CD14-positive monocyte (primary cell): Measurements from ENCODE around the gene MBIP. TPM values are rescaled to one million over a fixed set of nuclear protein-coding genes. Genes with fewer than 3 reads are reported as not detected.

ENCODE experiments used
- DNase-seq, 3 donors: peaks; one replicate each; pipeline ENCODE4 v3.0.0-alpha.2; 2011 to 2022
- H2AFZ ChIP-seq: 2 replicates; pipeline ENCODE4 v1.6.0; 2012; ENCODE audit warnings: mild to moderate bottlenecking, low read depth, low read length, inconsistent platforms; ENCODE audit not compliant: insufficient read depth, poor library complexity, severe bottlenecking
- H3K27ac ChIP-seq, 2 donors: 1 replicate in 1 of 2; 2 replicates in 1 of 2; pipeline ENCODE4 v1.5.1; 2012 to 2013; ENCODE audit warnings: low read length in 2 of 2, control low read depth in 1 of 2, inconsistent platforms in 1 of 2, low read depth in 1 of 2, mild to moderate bottlenecking in 1 of 2
- H3K27me3 ChIP-seq, 2 donors: one replicate each; pipeline versions ENCODE4 v1.6.0 to v1.6.1; 2011 to 2013; ENCODE audit warnings: low read length in 2 of 2; ENCODE audit not compliant: control insufficient read depth in 2 of 2, insufficient read depth in 2 of 2
- H3K36me3 ChIP-seq, 2 donors: replicated peaks in 1 of 2; 1 replicate in 1 of 2; 2 replicates in 1 of 2; pipeline versions ENCODE4 v1.5.1 to v1.6.1; 2012 to 2013; ENCODE audit warnings: low read length in 2 of 2, control low read depth in 1 of 2, inconsistent platforms in 1 of 2, mild to moderate bottlenecking in 1 of 2; ENCODE audit not compliant: insufficient read depth in 2 of 2, control insufficient read depth in 1 of 2
- H3K4me1 ChIP-seq, 2 donors: 1 replicate in 1 of 2; 2 replicates in 1 of 2; pipeline versions ENCODE4 v1.5.1 to v1.6.1; 2012 to 2013; ENCODE audit warnings: low read length in 2 of 2, control low read depth in 1 of 2, inconsistent platforms in 1 of 2, mild to moderate bottlenecking in 1 of 2, moderate library complexity in 1 of 2; ENCODE audit not compliant: insufficient read depth in 2 of 2, control insufficient read depth in 1 of 2
- H3K4me2 ChIP-seq: replicated peaks from 2 replicates; pipeline ENCODE3; 2012; ENCODE audit warnings: low read length, moderate library complexity, mild to moderate bottlenecking; ENCODE audit not compliant: poor library complexity, severe bottlenecking; ENCODE audit errors: extremely low read depth
- H3K4me3 ChIP-seq, 3 experiments: fragments of 200-600 bp in 1 of 3; sonication (generic) in 1 of 3; replicated peaks in 1 of 3; 1 replicate in 2 of 3; 2 replicates in 1 of 3; pipeline ENCODE4 v1.5.1; 2011 to 2013; ENCODE audit warnings: low read length in 3 of 3, mild to moderate bottlenecking in 3 of 3, control low read depth in 2 of 3, low read depth in 2 of 3, inconsistent platforms in 1 of 3, moderate library complexity in 1 of 3
- H3K79me2 ChIP-seq: 2 replicates; pipeline ENCODE4 v1.6.0; 2012; ENCODE audit warnings: mild to moderate bottlenecking, control low read depth, inconsistent platforms, low read length, moderate library complexity; ENCODE audit not compliant: insufficient read depth
- H3K9ac ChIP-seq: 2 replicates; pipeline ENCODE4 v1.6.0; 2017; ENCODE audit warnings: low read length, mild to moderate bottlenecking; ENCODE audit not compliant: insufficient read depth, poor library complexity, severe bottlenecking
- H3K9me3 ChIP-seq, 2 donors: replicated peaks in 1 of 2; 1 replicate in 1 of 2; 2 replicates in 1 of 2; pipeline versions ENCODE4 v1.5.1 to v1.6.1; 2012 to 2013; ENCODE audit warnings: low read length in 2 of 2, control low read depth in 1 of 2; ENCODE audit not compliant: control insufficient read depth in 1 of 2, insufficient read depth in 1 of 2
- H4K20me1 ChIP-seq: 2 replicates; pipeline ENCODE4 v1.6.0; 2012; ENCODE audit warnings: mild to moderate bottlenecking, low read length, control low read depth, moderate library complexity; ENCODE audit not compliant: insufficient read depth
- H3K27ac Mint-ChIP-seq, 7 donors: one replicate each; pipeline ENCODE4 v1.8.0; 2020; ENCODE audit warnings: mild to moderate bottlenecking in 7 of 7, mixed read lengths in 7 of 7, moderate library complexity in 6 of 7, inconsistent platforms in 2 of 7
- H3K27me3 Mint-ChIP-seq, 3 donors: one replicate each; pipeline ENCODE4 v1.8.0; 2021 to 2022; ENCODE audit warnings: low read depth in 3 of 3, mild to moderate bottlenecking in 3 of 3, mixed read lengths in 3 of 3, moderate library complexity in 3 of 3, inconsistent platforms in 1 of 3
- H3K36me3 Mint-ChIP-seq, 2 donors: one replicate each; pipeline ENCODE4 v1.8.0; 2020; ENCODE audit warnings: mixed read lengths in 2 of 2, inconsistent platforms in 1 of 2, mild to moderate bottlenecking in 1 of 2
- H3K4me1 Mint-ChIP-seq: one replicate; pipeline ENCODE4 v1.8.0; 2020; ENCODE audit warnings: mild to moderate bottlenecking, mixed read lengths
- H3K4me3 Mint-ChIP-seq, 2 donors: one replicate each; pipeline ENCODE4 v1.8.0; 2020; ENCODE audit warnings: mild to moderate bottlenecking in 2 of 2, mixed read lengths in 2 of 2, moderate library complexity in 1 of 2
- H3K9me3 Mint-ChIP-seq, 7 donors: one replicate each; pipeline ENCODE4 v1.8.0; 2020 to 2022; ENCODE audit warnings: mixed read lengths in 7 of 7, mild to moderate bottlenecking in 6 of 7, moderate library complexity in 6 of 7, inconsistent platforms in 2 of 7
- CTCF ChIP-seq: fragments of 200-600 bp; IDR thresholded peaks from one replicate; pipeline ENCODE4 v1.8.0; 2022; ENCODE audit warnings: antibody characterized with exemption, mild to moderate bottlenecking
- WGBS: methylation state at CpG from one replicate; pipeline ENCODE4 v1.1.5; 2013; ENCODE audit warnings: missing lambda C conversion rate; ENCODE audit not compliant: insufficient coverage; 5-methylcytosine and 5-hydroxymethylcytosine counted together
- intact Hi-C, 2 donors: fragments of 100-400 bp; cut with micrococcal nuclease; formaldehyde crosslinking; loops; one replicate each; pipeline versions ENCODE4 v1.15.0 to v1.15.1; 2023
- polyA plus RNA-seq, 3 donors: library from polyadenylated mRNA; depleted of rRNA in 1 of 3; unstranded in 2 of 3; stranded (reverse) in 1 of 3; fragments of 300-500 nt in 2 of 3; fragments of >200 nt in 1 of 3; fragmentation: Illumina TruSeq in 2 of 3; gene quantifications; 1 replicate in 2 of 3; 2 replicates in 1 of 3; pipeline ENCODE4 v1.2.3, GENCODE V29; 2012 to 2021

MBIP gene
- polyA plus RNA-seq, 3 donors: 6.6 to 9.1 (median 8.0) TPM

DNA sequence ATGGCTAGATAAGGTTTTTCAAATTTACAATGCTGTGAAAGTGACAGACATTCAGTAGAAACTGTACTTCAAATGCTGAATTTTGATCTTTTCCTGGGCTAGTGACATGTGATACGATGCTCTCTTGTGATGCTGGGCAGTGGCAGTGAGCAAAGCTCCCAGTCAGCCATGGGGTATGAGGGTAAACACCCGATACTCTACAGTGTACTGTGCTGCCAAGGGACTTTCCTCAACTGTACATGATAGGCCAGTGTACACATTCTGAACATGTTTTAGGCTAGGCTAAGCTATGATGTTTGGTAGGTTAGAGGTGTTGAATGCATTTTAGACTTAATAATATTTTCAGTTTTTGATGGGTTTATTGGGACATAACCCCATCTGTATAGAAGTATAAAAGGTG lies 17.6 kb downstream of the MBIP start:
- H4K20me1 ChIP-seq: no peaks in the 10 kb centered on the region
- no peak overlapping the region for H3K9ac ChIP-seq
- no peak overlapping the region for H2AFZ ChIP-seq
- H3K4me1 ChIP-seq: no peaks in the 10 kb centered on the region
- H3K4me3 Mint-ChIP-seq: no peak overlapping the region
- no peaks in the 10 kb centered on the region for H3K9me3 ChIP-seq
- H3K36me3 Mint-ChIP-seq: peaks cover 49 to 58% of the 10 kb centered on the region in 2 donors
- TF ChIP-seq CTCF: no peak
- H3K27ac ChIP-seq: no peak overlapping the region
- H3K4me2 ChIP-seq: no peak overlapping the region
- no peak for DNase-seq
- intact Hi-C loops: no loop called here
- peaks cover 31 to 93% of the 10 kb centered on the region in 2 donors for H3K36me3 ChIP-seq
- no peaks in the 10 kb centered on the region for H3K4me1 Mint-ChIP-seq
- no peaks in the 10 kb centered on the region for H3K79me2 ChIP-seq
- no peak overlapping the region for H3K27ac Mint-ChIP-seq
- peaks cover 0 to 1% (median 0%) of the 10 kb centered on the region in 3 donors for H3K27me3 Mint-ChIP-seq
- no peaks in the 10 kb centered on the region for H3K27me3 ChIP-seq
- no peaks in the 10 kb centered on the region for H3K9me3 Mint-ChIP-seq
- 100% methylated on average over 2 of the region's 2 CpGs for WGBS
- H3K4me3 ChIP-seq: no peak overlapping the region

DNA sequence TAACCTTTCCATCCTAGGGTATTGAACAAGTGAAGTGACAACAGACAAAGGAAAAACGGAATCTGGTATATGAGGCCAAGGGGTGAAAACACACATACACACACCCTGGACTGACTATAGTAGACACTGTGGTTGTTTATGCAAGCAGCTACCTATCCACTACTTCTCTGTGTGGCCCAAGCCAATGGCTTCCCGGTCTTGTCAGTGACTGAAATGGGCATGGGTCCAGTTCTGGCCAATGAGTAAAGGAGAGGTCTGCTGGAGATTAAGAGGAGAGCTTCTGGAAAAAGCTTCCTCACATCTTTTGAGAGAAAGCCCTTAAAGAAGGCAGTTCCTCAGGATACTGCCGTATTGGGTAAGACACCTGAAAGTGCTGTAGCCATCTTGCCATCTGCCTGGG lies 19.3 kb downstream of the MBIP start:
- Histone ChIP-seq H3K4me1 (no peaks in the 10 kb centered on the region), H3K27me3 (no peaks in the 10 kb centered on the region), H2AFZ (no peak overlapping the region), H3K9me3 (no peaks in the 10 kb centered on the region), H4K20me1 (no peaks in the 10 kb centered on the region), H3K79me2 (no peaks in the 10 kb centered on the region), H3K4me2 (no peak overlapping the region), H3K27ac (no peak overlapping the region), H3K9ac (no peak overlapping the region), H3K4me3 (no peak overlapping the region), H3K36me3 (peaks cover 32 to 95% of the 10 kb centered on the region in 2 donors)
- intact Hi-C loops: no loop called here
- Mint-ChIP-seq H3K4me1 (peaks cover 4% of the 10 kb centered on the region), H3K27ac (no peak overlapping the region), H3K9me3 (no peaks in the 10 kb centered on the region), H3K4me3 (no peak overlapping the region), H3K36me3 (peaks cover 51 to 60% of the 10 kb centered on the region in 2 donors), H3K27me3 (peaks cover 0 to 4% (median 0%) of the 10 kb centered on the region in 3 donors)
- TF ChIP-seq CTCF: no peak
- no peak for DNase-seq
- WGBS: 100% methylated on average over 1 of the region's 3 CpGs
